Measurements from ENCODE around the gene LMAN2.

GRCh38 chr5:177329883-177330282, 21.6 kb downstream of the LMAN2 start:
- TF ChIP-seq EP300 (IDR thresholded peaks at IDR 0.05) (no peak), POLR2A (IDR thresholded peaks at IDR 0.05; ENCODE audit: low read length) (no peak), CHD2 (IDR thresholded peaks at IDR 0.05; ENCODE audit: low read length, partially characterized antibody) (no peak), MAFK (IDR thresholded peaks at IDR 0.05; ENCODE audit: partially characterized antibody) (no peak), RAD21 (conservative IDR thresholded peaks at IDR 0.05 in 1 of 2, IDR thresholded peaks at IDR 0.05 in 1 of 2) (no peak)
- TF ChIP-seq, protein P1, sequence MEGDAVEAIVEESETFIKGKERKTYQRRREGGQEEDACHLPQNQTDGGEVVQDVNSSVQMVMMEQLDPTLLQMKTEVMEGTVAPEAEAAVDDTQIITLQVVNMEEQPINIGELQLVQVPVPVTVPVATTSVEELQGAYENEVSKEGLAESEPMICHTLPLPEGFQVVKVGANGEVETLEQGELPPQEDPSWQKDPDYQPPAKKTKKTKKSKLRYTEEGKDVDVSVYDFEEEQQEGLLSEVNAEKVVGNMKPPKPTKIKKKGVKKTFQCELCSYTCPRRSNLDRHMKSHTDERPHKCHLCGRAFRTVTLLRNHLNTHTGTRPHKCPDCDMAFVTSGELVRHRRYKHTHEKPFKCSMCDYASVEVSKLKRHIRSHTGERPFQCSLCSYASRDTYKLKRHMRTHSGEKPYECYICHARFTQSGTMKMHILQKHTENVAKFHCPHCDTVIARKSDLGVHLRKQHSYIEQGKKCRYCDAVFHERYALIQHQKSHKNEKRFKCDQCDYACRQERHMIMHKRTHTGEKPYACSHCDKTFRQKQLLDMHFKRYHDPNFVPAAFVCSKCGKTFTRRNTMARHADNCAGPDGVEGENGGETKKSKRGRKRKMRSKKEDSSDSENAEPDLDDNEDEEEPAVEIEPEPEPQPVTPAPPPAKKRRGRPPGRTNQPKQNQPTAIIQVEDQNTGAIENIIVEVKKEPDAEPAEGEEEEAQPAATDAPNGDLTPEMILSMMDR (IDR thresholded peaks at IDR 0.05), result no peak
- TF ChIP-seq, protein P2, sequence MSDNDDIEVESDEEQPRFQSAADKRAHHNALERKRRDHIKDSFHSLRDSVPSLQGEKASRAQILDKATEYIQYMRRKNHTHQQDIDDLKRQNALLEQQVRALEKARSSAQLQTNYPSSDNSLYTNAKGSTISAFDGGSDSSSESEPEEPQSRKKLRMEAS (IDR thresholded peaks at IDR 0.05), result no peak
